Smooth muscle cell (in vitro differentiated cells): Measurements from ENCODE around the gene EML5. TPM values are rescaled to one million over a fixed set of nuclear protein-coding genes. Genes with fewer than 3 reads are reported as not detected.

Experiments
- DNase-seq: peaks from one replicate; lab custom pipeline; 2025; ENCODE audit not compliant: unreplicated experiment; lab: John Stamatoyannopoulos, UW
- H2AFZ ChIP-seq: fragments of 200-600 bp; sonication (generic); 2 replicates; pipeline ENCODE4 v1.6.0; 2016; ENCODE audit warnings: antibody characterized with exemption, low read depth, mild to moderate bottlenecking
- H3F3A ChIP-seq: fragments of 200-600 bp; sonication (generic); 2 replicates; pipeline ENCODE4 v1.6.0; 2017; ENCODE audit warnings: antibody characterized with exemption, low read depth
- H3K27ac ChIP-seq: fragments of 200-600 bp; sonication (generic); 2 replicates; pipeline ENCODE4 v1.5.1; 2016; ENCODE audit warnings: low read depth, mild to moderate bottlenecking
- H3K27me3 ChIP-seq: fragments of 200-600 bp; sonication (generic); 2 replicates; pipeline ENCODE4 v1.6.1; 2016; ENCODE audit warnings: low read depth, mild to moderate bottlenecking
- H3K36me3 ChIP-seq: fragments of 200-600 bp; sonication (generic); 2 replicates; pipeline ENCODE4 v1.5.1; 2016; ENCODE audit warnings: low read depth
- H3K4me1 ChIP-seq: fragments of 200-600 bp; sonication (generic); 2 replicates; pipeline ENCODE4 v1.5.1; 2016; ENCODE audit warnings: low read depth
- H3K4me2 ChIP-seq: fragments of 200-600 bp; sonication (generic); 2 replicates; pipeline ENCODE4 v1.6.0; 2016; ENCODE audit warnings: mild to moderate bottlenecking
- H3K4me3 ChIP-seq: fragments of 200-600 bp; sonication (generic); 2 replicates; pipeline ENCODE4 v1.5.1; 2016; ENCODE audit warnings: mild to moderate bottlenecking
- H3K79me2 ChIP-seq: fragments of 200-600 bp; sonication (generic); 2 replicates; pipeline ENCODE4 v1.6.0; 2016; ENCODE audit warnings: low read depth, mild to moderate bottlenecking
- H3K9ac ChIP-seq: fragments of 200-600 bp; sonication (generic); 2 replicates; pipeline ENCODE4 v1.6.0; 2016; ENCODE audit warnings: low read depth
- H3K9me3 ChIP-seq: fragments of 200-600 bp; sonication (generic); replicated peaks from 2 replicates; pipeline ENCODE4 v1.5.1; 2016; ENCODE audit warnings: low read depth
- H4K20me1 ChIP-seq: fragments of 200-600 bp; sonication (generic); 2 replicates; pipeline ENCODE4 v1.6.0; 2016; ENCODE audit warnings: low read depth
- CTCF ChIP-seq: fragments of 200-600 bp; sonication (generic); IDR thresholded peaks from 2 replicates; pipeline ENCODE4 v1.5.1; 2017; ENCODE audit warnings: borderline replicate concordance, mild to moderate bottlenecking, antibody characterized with exemption; ENCODE audit not compliant: insufficient read depth, poor library complexity, severe bottlenecking
- WGBS: methylation state at CpG from one replicate; pipeline ENCODE4 v1.1.7; 2016; ENCODE audit warnings: low lambda C conversion rate; 5-methylcytosine and 5-hydroxymethylcytosine counted together
- polyA plus RNA-seq: library from polyadenylated mRNA; unstranded; fragments of >200 nt; fragmentation: Nextera tagmentation; extraction: Ambion mirVana; gene quantifications from 2 replicates; pipeline ENCODE4 v1.2.1, GENCODE V29; 2016
- total RNA-seq: library from RNA; depleted of rRNA; stranded (reverse); fragments of >200 nt; gene quantifications from 2 replicates; pipeline ENCODE4 v1.2.3, GENCODE V29; 2014

EML5 gene
- total and polyA plus RNA-seq, 2 experiments from 2014 or later = 0.31 TPM; not detected in 1

- Histone ChIP-seq H3K79me2 (no peaks in the 10 kb centered on the region), H3F3A (no peaks in the 10 kb centered on the region), H3K27ac (no peak overlapping the region), H3K4me2 (no peak overlapping the region), H2AFZ (no peak overlapping the region), H4K20me1 (no peaks in the 10 kb centered on the region), H3K9ac (no peak overlapping the region), H3K27me3 (peaks cover 24% of the 10 kb centered on the region), H3K4me1 (no peaks in the 10 kb centered on the region), H3K9me3 (no peaks in the 10 kb centered on the region), H3K36me3 (no peaks in the 10 kb centered on the region), H3K4me3 (no peak overlapping the region)
- no peak for DNase-seq
- TF ChIP-seq CTCF = no peak
- WGBS = 71% methylated on average over 5 of the region's 5 CpGs
These were observed 94.1 kb downstream of the EML5 start for GRCh38 chr14:88698651-88699050.

GRCh38 chr14:88695870-88696269 lies 96.9 kb downstream of the EML5 start:
- Histone ChIP-seq H3K79me2 (no peaks in the 10 kb centered on the region), H2AFZ (no peak overlapping the region), H3K9ac (no peak overlapping the region), H3K4me3 (no peak overlapping the region), H3K27me3 (peaks cover 13% of the 10 kb centered on the region), H4K20me1 (no peaks in the 10 kb centered on the region), H3K36me3 (no peaks in the 10 kb centered on the region), H3F3A (no peaks in the 10 kb centered on the region), H3K27ac (no peak overlapping the region), H3K4me2 (no peak overlapping the region), H3K9me3 (no peaks in the 10 kb centered on the region), H3K4me1 (no peaks in the 10 kb centered on the region)
- 60% methylated on average over 3 of the region's 3 CpGs for WGBS
- no peak for TF ChIP-seq CTCF
- DNase-seq = no peak

- Histone ChIP-seq H4K20me1 (no peaks in the 10 kb centered on the region), H3K9ac (no peak overlapping the region), H3K9me3 (no peaks in the 10 kb centered on the region), H3F3A (no peaks in the 10 kb centered on the region), H3K4me1 (no peaks in the 10 kb centered on the region), H2AFZ (no peak overlapping the region), H3K79me2 (no peaks in the 10 kb centered on the region), H3K36me3 (no peaks in the 10 kb centered on the region), H3K4me3 (no peak overlapping the region), H3K27me3 (no peaks in the 10 kb centered on the region), H3K4me2 (no peak overlapping the region), H3K27ac (no peak overlapping the region)
- TF ChIP-seq CTCF = no peak
- no peak for DNase-seq
These were observed 104.4 kb downstream of the EML5 start for GRCh38 chr14:88688386-88688785.

GRCh38 chr14:88683119-88683518 lies 109.6 kb downstream of the EML5 start:
- no peaks in the 10 kb centered on the region for H3K9me3 ChIP-seq
- H3K4me2 ChIP-seq = no peak overlapping the region
- H3F3A ChIP-seq = no peaks in the 10 kb centered on the region
- H3K79me2 ChIP-seq = no peaks in the 10 kb centered on the region
- no peaks in the 10 kb centered on the region for H3K4me1 ChIP-seq
- H3K27me3 ChIP-seq = no peaks in the 10 kb centered on the region
- no peaks in the 10 kb centered on the region for H4K20me1 ChIP-seq
- H3K36me3 ChIP-seq = no peaks in the 10 kb centered on the region
- H3K9ac ChIP-seq = no peak overlapping the region
- H3K4me3 ChIP-seq = no peak overlapping the region
- TF ChIP-seq CTCF = no peak
- WGBS = 14% methylated on average over 2 of the region's 2 CpGs
- H3K27ac ChIP-seq = no peak overlapping the region
- DNase-seq = no peak
- no peak overlapping the region for H2AFZ ChIP-seq
